Upper lobe of right lung (tissue), 1 donor: Measurements from ENCODE around the gene CYP4F12. TPM values are rescaled to one million over a fixed set of nuclear protein-coding genes. Genes with fewer than 3 reads are reported as not detected.
"Not testable (repeated sequence)": the region's sequence is repeated elsewhere in the genome, so short reads cannot be mapped to it uniquely, and the experiment has no call there.

Experiments
- ATAC-seq: fragments of 200-7000 bp; cut with Tn5 transposase; one replicate; pipeline ENCODE4 v1.9.1; 2020; ENCODE audit warnings: mild to moderate bottlenecking, moderate library complexity
- DNase-seq: peaks from one replicate; pipeline ENCODE4 v3.0.0-alpha.2; 2020
- H3K27ac ChIP-seq: fragments of 200-600 bp; one replicate; pipeline ENCODE4 v1.8.0; 2022
- H3K27me3 ChIP-seq: fragments of 200-600 bp; one replicate; pipeline ENCODE4 v1.8.0; 2022; ENCODE audit warnings: mild to moderate bottlenecking
- H3K36me3 ChIP-seq: fragments of 200-600 bp; one replicate; pipeline ENCODE4 v1.8.0; 2022
- H3K4me1 ChIP-seq: fragments of 200-600 bp; one replicate; pipeline ENCODE4 v1.8.0; 2022
- H3K4me3 ChIP-seq: fragments of 200-600 bp; one replicate; pipeline ENCODE4 v1.8.0; 2022; ENCODE audit warnings: mild to moderate bottlenecking
- H3K9me3 ChIP-seq: fragments of 200-600 bp; one replicate; pipeline ENCODE4 v1.8.0; 2022
- CTCF ChIP-seq: fragments of 200-600 bp; IDR thresholded peaks from one replicate; pipeline ENCODE4 v1.8.0; 2022; ENCODE audit warnings: antibody characterized with exemption
- intact Hi-C: fragments of 100-400 bp; cut with DNase I; formaldehyde crosslinking; loops from one replicate; pipeline ENCODE4 v1.11.0; 2022
- total RNA-seq: library from RNA; stranded (reverse); fragmentation: NEBNext Ultra II Directional; extraction: Animal tissue kit (Norgen Biotek cat#: 25700); gene quantifications from one replicate; pipeline ENCODE4 v1.2.1, GENCODE V29; 2021
- donor health status: DM: no; HTN: yes; CAD: no; lungs with severe emphysema.

The CYP4F12 gene
- total RNA-seq, 1 donor from 2014 or later, result 3.7 TPM

DNA sequence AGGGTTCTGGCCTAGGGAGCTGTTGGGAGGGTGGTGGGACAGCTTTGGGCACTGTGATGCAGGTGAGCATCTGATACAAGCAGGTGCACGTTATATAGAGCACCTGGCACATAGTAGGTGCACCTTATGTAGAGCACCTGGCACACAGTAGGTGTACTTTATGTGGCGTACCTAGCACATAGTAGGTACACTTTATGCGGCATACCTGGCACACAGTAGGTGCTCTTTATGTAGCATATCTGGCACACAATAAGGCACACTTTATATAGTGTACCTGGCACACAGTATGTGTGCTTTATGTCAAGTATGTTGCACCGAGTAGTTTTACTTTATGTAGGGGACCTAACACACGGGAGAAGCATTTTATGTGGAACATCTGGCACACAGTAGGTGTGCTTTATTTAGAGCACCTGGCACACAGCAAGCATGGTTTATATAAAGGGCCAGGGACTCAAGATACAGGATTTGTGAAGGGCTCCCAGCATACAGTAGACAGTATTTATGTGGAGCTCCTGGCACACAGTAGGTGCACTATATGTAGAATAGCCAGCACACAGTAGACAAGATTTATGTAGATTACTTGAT, 1.6 kb upstream of the CYP4F12 start:
- Histone ChIP-seq H3K27ac (no peak overlapping the region), H3K9me3 (no peaks in the 10 kb centered on the region), H3K27me3 (no peaks in the 10 kb centered on the region), H3K4me3 (no peak overlapping the region), H3K36me3 (no peaks in the 10 kb centered on the region), H3K4me1 (peaks cover 3% of the 10 kb centered on the region)
- DNase-seq, result no peak
- ATAC-seq, result no peak
- TF ChIP-seq CTCF, result no peak
- intact Hi-C loops, result no loop called here

GRCh38 chr19:15671891-15672579, 852 bp upstream of the CYP4F12 start:
- intact Hi-C loops, result no loop called here
- no peak for TF ChIP-seq CTCF
- Histone ChIP-seq H3K36me3 (no peaks in the 10 kb centered on the region), H3K4me3 (no peak overlapping the region), H3K9me3 (no peaks in the 10 kb centered on the region), H3K4me1 (peaks cover 3% of the 10 kb centered on the region), H3K27me3 (no peaks in the 10 kb centered on the region), H3K27ac (no peak overlapping the region)
- DNase-seq, result no peak
- no peak for ATAC-seq

- Histone ChIP-seq H3K27ac (no peak overlapping the region), H3K4me1 (peaks cover 3% of the 10 kb centered on the region), H3K27me3 (no peaks in the 10 kb centered on the region), H3K9me3 (no peaks in the 10 kb centered on the region), H3K36me3 (no peaks in the 10 kb centered on the region), H3K4me3 (no peak overlapping the region)
- ATAC-seq, result peak; percentile 21
- DNase-seq, result no peak
- TF ChIP-seq CTCF, result no peak
- intact Hi-C loops, result no loop called here
Observed at GRCh38 chr19:15673176-15673654, 328 bp downstream of the CYP4F12 start.

DNA sequence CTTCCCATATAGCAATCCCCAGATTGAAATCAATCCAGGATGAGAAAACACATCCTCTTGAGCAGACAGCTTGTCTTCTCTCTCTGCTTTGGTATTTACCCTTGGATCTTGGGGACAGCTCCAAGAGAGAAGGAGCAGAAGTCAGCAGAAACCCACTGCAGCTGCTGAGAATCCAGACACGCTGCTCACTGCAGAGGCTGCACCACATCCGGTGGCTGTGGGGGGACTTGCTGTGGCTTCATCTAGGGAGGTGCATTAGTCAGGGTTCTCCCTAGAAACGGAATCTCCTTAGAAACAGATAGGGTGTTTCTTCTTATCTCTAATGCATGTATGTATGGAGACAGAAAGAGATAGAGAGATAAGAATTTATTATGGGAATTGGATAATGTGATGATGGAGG, 2.7 kb downstream of the CYP4F12 start:
- no peak overlapping the region for H3K4me3 ChIP-seq
- DNase-seq, result no peak

GRCh38 chr19:15679089-15679488, 6.2 kb downstream of the CYP4F12 start:
- H3K9me3 ChIP-seq, result no peaks in the 10 kb centered on the region
- H3K4me1 ChIP-seq, result no peaks in the 10 kb centered on the region
- intact Hi-C loops, result no loop called here
- no peak overlapping the region for H3K4me3 ChIP-seq
- no peaks in the 10 kb centered on the region for H3K27me3 ChIP-seq
- ATAC-seq (no peak), DNase-seq (no peak)
- no peak for TF ChIP-seq CTCF
- H3K36me3 ChIP-seq, result no peaks in the 10 kb centered on the region
- no peak overlapping the region for H3K27ac ChIP-seq

More for the DNA sequence above, 2.7 kb downstream of the CYP4F12 start:
- intact Hi-C loops, result no loop called here
- H3K36me3 ChIP-seq, result no peaks in the 10 kb centered on the region
- peaks cover 3% of the 10 kb centered on the region for H3K4me1 ChIP-seq
- ATAC-seq, result no peak
- no peak overlapping the region for H3K27ac ChIP-seq
- H3K9me3 ChIP-seq, result no peaks in the 10 kb centered on the region
- TF ChIP-seq CTCF, result no peak
- H3K27me3 ChIP-seq, result no peaks in the 10 kb centered on the region

DNA sequence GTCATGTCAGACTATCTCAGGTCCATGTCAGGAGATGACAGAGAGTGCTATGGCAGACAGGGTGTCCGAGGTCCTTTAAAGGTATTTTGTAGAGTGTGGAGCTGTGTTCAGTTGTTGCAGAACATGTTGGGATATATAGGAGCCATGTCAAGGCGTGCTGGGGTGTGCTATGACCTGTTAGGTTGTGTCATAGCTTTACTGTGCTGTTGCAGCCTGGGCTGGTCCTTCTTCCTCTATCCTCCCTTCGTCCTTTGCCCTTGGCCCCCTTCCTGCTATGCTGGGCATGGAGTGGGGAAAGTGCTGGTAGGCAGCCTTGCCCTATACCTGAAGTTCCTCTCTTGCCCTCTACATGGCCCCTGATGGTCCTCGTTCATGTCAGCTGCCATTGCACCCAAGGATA, 7.0 kb downstream of the CYP4F12 start:
- DNase-seq, H3K27ac ChIP-seq, H3K36me3 ChIP-seq, H3K9me3 ChIP-seq, ATAC-seq, intact Hi-C loops, H3K27me3 ChIP-seq, H3K4me3 ChIP-seq, H3K4me1 ChIP-seq: not testable (repeated sequence)
